ENCODE data around the gene ZDHHC14. TPM values are rescaled to one million over a fixed set of nuclear protein-coding genes. Genes with fewer than 3 reads are reported as not detected.

The ZDHHC14 gene
- total RNA-seq, 1 donor from 2014 or later: 14.5 TPM

GRCh38 chr6:157440171-157440570 lies 59.2 kb downstream of the ZDHHC14 start:
- Histone ChIP-seq H3K27me3 (no peaks in the 10 kb centered on the region), H3K9me3 (no peaks in the 10 kb centered on the region), H3K4me3 (no peak overlapping the region), H3K27ac (no peak overlapping the region), H3K4me1 (peaks cover 0 to 12% of the 10 kb centered on the region in 2 donors), H3K36me3 (no peaks in the 10 kb centered on the region)
- intact Hi-C loops (cut with DNase I): no loop called here
- DNase-seq (ENCODE audit: low spot score in 2 of 2): no peak
- TF ChIP-seq CTCF (IDR thresholded peaks at IDR 0.05): no peak

DNA sequence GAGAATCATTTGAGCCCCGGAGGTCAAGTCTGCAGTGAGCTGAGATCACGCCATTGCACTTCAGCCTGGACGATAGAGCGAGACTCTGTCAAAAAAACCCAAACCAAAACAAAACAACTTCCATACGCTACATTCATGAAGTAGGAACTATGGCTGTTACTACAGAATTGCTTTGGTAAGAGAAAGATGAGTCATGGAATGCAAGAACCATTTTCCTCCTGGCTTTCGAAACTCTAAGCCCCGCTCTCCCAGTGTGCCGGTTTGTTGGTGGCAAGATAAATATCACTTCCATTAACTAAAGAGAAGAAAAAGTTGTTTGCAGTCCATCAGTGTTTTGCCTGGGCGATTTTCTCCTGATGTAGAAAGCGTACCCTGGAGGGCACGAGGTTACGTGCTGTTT lies 61.3 kb downstream of the ZDHHC14 start:
- Histone ChIP-seq H3K27ac (no peak overlapping the region), H3K4me3 (no peak overlapping the region), H3K9me3 (no peaks in the 10 kb centered on the region), H3K27me3 (no peaks in the 10 kb centered on the region), H3K4me1 (peaks cover 0 to 13% of the 10 kb centered on the region in 2 donors), H3K36me3 (no peaks in the 10 kb centered on the region)
- no peak for TF ChIP-seq CTCF (IDR thresholded peaks at IDR 0.05)
- intact Hi-C loops (cut with DNase I): no loop called here
- DNase-seq (ENCODE audit: low spot score in 2 of 2): no peak

DNA sequence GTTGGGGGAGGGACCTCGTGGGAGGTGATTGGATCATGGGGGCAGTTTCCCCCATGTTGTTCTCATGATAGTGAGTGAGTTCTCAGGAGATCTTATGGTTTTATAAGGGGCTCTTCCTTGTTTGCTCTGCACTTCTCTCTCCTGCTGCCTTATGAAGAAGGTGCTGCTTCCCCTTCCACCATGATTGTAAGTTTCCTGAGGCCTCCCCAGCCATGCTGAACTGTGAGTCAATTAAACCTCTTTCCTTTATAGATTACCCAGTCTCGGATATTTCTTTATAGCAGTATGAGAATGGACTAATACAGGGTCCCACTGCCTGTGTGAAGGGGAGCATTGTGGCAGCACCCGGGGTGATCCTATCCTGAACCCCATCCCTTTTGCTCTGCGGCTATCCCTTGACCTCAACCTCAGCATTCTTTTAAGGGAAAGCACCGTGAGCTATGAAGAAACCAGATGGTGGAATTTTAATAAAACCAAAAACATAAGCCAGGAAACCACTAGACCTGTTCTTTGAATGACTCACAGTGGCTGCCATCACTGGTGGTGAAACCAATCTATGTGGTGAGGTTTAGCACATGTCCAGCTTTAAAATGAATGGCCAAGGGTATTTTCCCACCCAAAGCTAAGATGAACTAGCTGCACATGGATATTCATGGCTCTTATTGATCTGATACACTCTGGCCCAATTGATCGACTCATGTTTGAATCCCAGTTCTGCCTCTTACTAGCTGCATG lies 62.2 kb downstream of the ZDHHC14 start:
- no peak for TF ChIP-seq CTCF (IDR thresholded peaks at IDR 0.05)
- Histone ChIP-seq H3K27ac (no peak overlapping the region), H3K4me1 (peaks cover 0 to 10% of the 10 kb centered on the region in 2 donors), H3K9me3 (no peaks in the 10 kb centered on the region), H3K36me3 (no peaks in the 10 kb centered on the region), H3K27me3 (no peaks in the 10 kb centered on the region), H3K4me3 (no peak overlapping the region)
- DNase-seq (ENCODE audit: low spot score in 2 of 2): peak in 1 of 2 donors; percentile 34
- intact Hi-C loops (cut with DNase I): no loop called here

DNA sequence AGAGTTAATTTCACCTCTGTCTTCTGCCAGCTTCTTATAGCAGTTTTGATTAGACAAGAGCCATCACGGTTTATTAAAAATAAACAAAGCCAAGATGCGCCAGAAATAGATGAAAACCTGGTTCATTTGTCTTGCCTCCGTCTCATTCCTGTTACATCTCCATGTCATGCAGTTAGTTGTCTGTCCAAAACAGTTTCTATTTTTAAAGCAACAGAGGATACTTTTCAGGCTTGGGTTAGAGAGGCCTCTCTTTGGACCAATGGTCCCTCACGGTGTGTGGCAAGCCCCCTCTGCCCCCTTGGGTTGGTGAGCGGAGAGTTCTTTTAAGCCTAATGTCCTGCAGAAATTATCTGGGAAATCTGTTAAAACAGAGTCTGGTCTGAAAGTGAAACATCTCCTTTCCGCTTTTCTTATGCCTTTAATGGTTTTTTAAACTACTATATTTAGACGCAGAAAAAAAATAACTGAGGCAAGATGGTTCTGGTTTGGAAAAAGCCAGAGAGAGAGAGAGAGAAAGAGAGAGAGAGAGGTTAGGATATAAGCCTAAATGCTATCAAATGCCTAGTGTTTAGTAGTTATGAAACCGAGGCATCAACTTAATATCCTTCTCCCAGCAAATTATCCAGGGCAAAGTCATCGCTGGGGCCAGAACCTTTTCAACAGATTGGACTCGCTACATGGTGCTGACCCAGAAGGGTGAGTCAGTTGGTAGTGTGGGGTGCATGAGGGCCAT lies 64.5 kb downstream of the ZDHHC14 start:
- no peaks in the 10 kb centered on the region for H3K36me3 ChIP-seq
- peak in 1 of 2 donors; percentile 7 for DNase-seq (ENCODE audit: low spot score in 2 of 2)
- H3K4me3 ChIP-seq: no peak overlapping the region
- no peaks in the 10 kb centered on the region for H3K9me3 ChIP-seq
- H3K27ac ChIP-seq: no peak overlapping the region
- H3K27me3 ChIP-seq: no peaks in the 10 kb centered on the region
- intact Hi-C loops (cut with DNase I): no loop called here
- TF ChIP-seq CTCF (IDR thresholded peaks at IDR 0.05): no peak
- H3K4me1 ChIP-seq: peaks cover 0 to 3% of the 10 kb centered on the region in 2 donors

GRCh38 chr6:157447735-157448134 lies 66.7 kb downstream of the ZDHHC14 start:
- no peaks in the 10 kb centered on the region for H3K9me3 ChIP-seq
- peaks cover 0 to 3% of the 10 kb centered on the region in 2 donors for H3K4me1 ChIP-seq
- no peak for TF ChIP-seq CTCF (IDR thresholded peaks at IDR 0.05)
- H3K27ac ChIP-seq: no peak overlapping the region
- H3K27me3 ChIP-seq: no peaks in the 10 kb centered on the region
- DNase-seq (ENCODE audit: low spot score in 2 of 2): peak in 1 of 2 donors; percentile 31
- H3K4me3 ChIP-seq: no peak overlapping the region
- H3K36me3 ChIP-seq: no peaks in the 10 kb centered on the region
- intact Hi-C loops (cut with DNase I): no loop called here

Measured in ascending aorta (tissue), 2 donors.